Prostate gland (tissue), 2 donors: ENCODE measurements around the gene PIP4P1. TPM values are rescaled to one million over a fixed set of nuclear protein-coding genes. Genes with fewer than 3 reads are reported as not detected.

Experiments used
- DNase-seq: peaks from one replicate; pipeline ENCODE4 v3.0.0-alpha.2; 2019; ENCODE audit warnings: low spot score
- H3K27ac ChIP-seq, 2 donors: fragments of 200-600 bp; sonication (generic); 2 replicates each; pipeline ENCODE4 v1.5.1; 2017 to 2019
- H3K27me3 ChIP-seq: fragments of 200-600 bp; sonication (generic); replicated peaks from 2 replicates; pipeline ENCODE4 v1.5.1; 2019; ENCODE audit not compliant: insufficient read depth
- H3K36me3 ChIP-seq, 2 donors: fragments of 200-600 bp; sonication (generic); 1 replicate in 1 of 2; 2 replicates in 1 of 2; pipeline versions ENCODE4 v1.5.1 to v1.8.1; 2017 to 2019
- H3K4me1 ChIP-seq: fragments of 200-600 bp; sonication (generic); replicated peaks from 2 replicates; pipeline ENCODE4 v1.5.1; 2019
- H3K4me3 ChIP-seq, 2 donors: fragments of 200-600 bp; sonication (generic); 2 replicates each; pipeline ENCODE4 v1.5.1; 2017 to 2019
- H3K9me3 ChIP-seq: fragments of 200-600 bp; sonication (generic); 2 replicates; pipeline ENCODE4 v1.5.1; 2017
- POLR2A ChIP-seq: fragments of 450-650 bp; IDR thresholded peaks from one replicate; pipeline ENCODE4 v1.6.1; 2016; ENCODE audit warnings: antibody characterized with exemption, mild to moderate bottlenecking
- POLR2AphosphoS5 ChIP-seq: sonication (generic); formaldehyde crosslinking; IDR thresholded peaks from one replicate; pipeline ENCODE4 v1.6.1; 2017; ENCODE audit warnings: antibody characterized with exemption
- WGBS: methylation state at CpG from one replicate; pipeline ENCODE4 v1.1.5; 2018; 5-methylcytosine and 5-hydroxymethylcytosine counted together
- intact Hi-C: fragments of 100-400 bp; cut with DNase I; formaldehyde crosslinking; loops from one replicate; pipeline ENCODE4 v1.14.2; 2022
- total RNA-seq, 2 donors: library from RNA; depleted of rRNA; stranded (reverse); fragments of >200 nt; gene quantifications; one replicate each; pipeline ENCODE4 v1.1.0, GENCODE V29; 2016
- TF ChIP-seq, protein P1 (sequence below), 4 experiments: fragments of 200-600 bp in 2 of 4; fragments of 450-650 bp in 2 of 4; sonication (generic) in 2 of 4; IDR thresholded peaks; 1 replicate in 3 of 4; 2 replicates in 1 of 4; pipeline ENCODE4 v1.5.1; 2016 to 2019; ENCODE audit warnings: antibody characterized with exemption in 4 of 4, mild to moderate bottlenecking in 2 of 4, moderate library complexity in 2 of 4

Gene PIP4P1
- total RNA-seq, 2 donors from 2014 or later: 24.8 to 37.8 TPM

DNA sequence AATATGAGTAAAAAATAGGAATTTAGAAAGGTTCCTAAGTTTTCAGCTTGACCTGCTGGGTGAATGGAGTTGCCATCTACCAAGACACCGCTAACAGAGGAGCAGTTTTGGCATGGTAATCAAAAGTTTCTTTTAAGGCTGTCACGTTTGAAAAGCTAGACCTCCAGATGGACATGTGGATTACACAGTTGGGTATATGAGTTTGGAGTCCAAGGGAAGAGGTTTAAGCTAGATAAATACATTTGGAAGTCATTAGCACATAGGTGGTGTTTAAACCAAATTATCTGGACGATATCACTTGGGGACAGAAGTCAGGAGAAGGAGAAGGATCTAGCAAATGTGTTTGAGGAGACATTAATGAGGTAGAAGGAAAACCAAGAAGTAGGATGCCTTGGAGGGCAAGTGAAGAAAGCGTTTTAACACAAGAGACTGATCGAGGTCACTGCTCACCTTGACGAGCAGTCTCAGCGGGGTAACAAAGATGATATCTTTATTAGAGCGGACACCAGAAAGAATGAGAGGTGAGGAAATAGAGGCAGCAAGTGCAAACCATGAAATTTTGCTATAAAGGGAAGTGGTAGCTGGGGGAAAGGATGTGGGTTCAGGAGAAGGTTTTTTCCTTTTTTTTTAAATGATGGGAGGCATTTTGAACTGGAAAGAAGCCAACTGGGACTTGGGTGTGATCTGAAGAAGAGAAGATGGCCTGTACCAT lies 25.6 kb upstream of the PIP4P1 start:
- H3K27me3 ChIP-seq: no peaks in the 10 kb centered on the region
- no peak overlapping the region for H3K27ac ChIP-seq
- H3K36me3 ChIP-seq: no peaks in the 10 kb centered on the region
- DNase-seq: no peak
- no peaks in the 10 kb centered on the region for H3K9me3 ChIP-seq
- intact Hi-C loops: no loop called here
- H3K4me3 ChIP-seq: no peak overlapping the region
- WGBS: 64% methylated on average over 8 of the region's 8 CpGs
- no peaks in the 10 kb centered on the region for H3K4me1 ChIP-seq
- TF ChIP-seq, protein P1, sequence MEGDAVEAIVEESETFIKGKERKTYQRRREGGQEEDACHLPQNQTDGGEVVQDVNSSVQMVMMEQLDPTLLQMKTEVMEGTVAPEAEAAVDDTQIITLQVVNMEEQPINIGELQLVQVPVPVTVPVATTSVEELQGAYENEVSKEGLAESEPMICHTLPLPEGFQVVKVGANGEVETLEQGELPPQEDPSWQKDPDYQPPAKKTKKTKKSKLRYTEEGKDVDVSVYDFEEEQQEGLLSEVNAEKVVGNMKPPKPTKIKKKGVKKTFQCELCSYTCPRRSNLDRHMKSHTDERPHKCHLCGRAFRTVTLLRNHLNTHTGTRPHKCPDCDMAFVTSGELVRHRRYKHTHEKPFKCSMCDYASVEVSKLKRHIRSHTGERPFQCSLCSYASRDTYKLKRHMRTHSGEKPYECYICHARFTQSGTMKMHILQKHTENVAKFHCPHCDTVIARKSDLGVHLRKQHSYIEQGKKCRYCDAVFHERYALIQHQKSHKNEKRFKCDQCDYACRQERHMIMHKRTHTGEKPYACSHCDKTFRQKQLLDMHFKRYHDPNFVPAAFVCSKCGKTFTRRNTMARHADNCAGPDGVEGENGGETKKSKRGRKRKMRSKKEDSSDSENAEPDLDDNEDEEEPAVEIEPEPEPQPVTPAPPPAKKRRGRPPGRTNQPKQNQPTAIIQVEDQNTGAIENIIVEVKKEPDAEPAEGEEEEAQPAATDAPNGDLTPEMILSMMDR (IDR thresholded peaks at IDR 0.05): no peak
- TF ChIP-seq POLR2A: no peak

DNA sequence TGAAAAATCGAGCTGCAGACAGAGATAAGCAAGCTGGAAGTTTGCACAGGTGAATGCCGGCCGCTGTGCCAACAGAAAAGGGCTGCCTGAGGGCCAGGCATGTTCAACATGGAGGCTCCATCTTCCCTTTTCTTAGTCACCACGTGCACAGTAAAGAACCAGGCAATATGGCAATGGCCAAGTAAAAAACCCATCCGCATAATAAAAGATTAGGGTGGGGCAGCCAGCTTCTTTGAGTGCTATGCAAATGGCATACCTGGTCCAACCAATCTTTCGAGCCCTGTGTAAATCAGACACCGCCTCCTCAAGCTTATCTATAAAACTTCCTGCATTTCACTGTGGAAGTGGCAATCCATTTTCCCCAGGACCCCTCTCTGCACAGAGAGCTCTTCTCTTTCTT lies 24.7 kb upstream of the PIP4P1 start:
- Histone ChIP-seq H3K9me3 (no peaks in the 10 kb centered on the region), H3K4me1 (no peaks in the 10 kb centered on the region), H3K36me3 (no peaks in the 10 kb centered on the region), H3K4me3 (no peak overlapping the region), H3K27ac (no peak overlapping the region), H3K27me3 (no peaks in the 10 kb centered on the region)
- intact Hi-C loops: no loop called here
- DNase-seq: no peak
- TF ChIP-seq POLR2AphosphoS5 (no peak), POLR2A (no peak)
- TF ChIP-seq, protein P1 (IDR thresholded peaks at IDR 0.05): no peak
- 52% methylated on average over 7 of the region's 7 CpGs for WGBS

DNA sequence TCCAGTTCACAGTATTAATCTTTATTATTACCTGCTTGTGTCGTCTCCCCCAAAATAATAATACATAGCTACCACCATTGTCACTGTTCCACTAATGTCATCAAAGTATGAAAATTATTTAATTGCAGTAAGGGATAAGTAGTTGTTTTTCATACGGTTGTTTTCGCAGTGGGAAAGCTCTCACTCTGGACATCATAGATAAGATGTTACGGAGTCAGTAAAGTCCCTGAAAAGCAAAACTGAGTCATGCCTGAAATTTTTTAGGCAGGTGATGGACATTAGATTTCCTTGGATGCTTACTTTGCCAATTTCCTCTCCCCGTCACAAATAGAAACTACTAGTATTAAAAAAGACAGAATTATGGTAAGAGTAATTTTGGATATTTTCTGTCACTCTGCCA lies 21.1 kb upstream of the PIP4P1 start:
- Histone ChIP-seq H3K27ac (no peak overlapping the region), H3K36me3 (no peaks in the 10 kb centered on the region), H3K4me1 (no peaks in the 10 kb centered on the region), H3K27me3 (no peaks in the 10 kb centered on the region), H3K4me3 (no peak overlapping the region), H3K9me3 (no peaks in the 10 kb centered on the region)
- WGBS: 79% methylated on average over 5 of the region's 5 CpGs
- no peak for DNase-seq
- intact Hi-C loops: no loop called here
- TF ChIP-seq POLR2AphosphoS5 (no peak), POLR2A (no peak)
- TF ChIP-seq, protein P1 (IDR thresholded peaks at IDR 0.05): no peak

DNA sequence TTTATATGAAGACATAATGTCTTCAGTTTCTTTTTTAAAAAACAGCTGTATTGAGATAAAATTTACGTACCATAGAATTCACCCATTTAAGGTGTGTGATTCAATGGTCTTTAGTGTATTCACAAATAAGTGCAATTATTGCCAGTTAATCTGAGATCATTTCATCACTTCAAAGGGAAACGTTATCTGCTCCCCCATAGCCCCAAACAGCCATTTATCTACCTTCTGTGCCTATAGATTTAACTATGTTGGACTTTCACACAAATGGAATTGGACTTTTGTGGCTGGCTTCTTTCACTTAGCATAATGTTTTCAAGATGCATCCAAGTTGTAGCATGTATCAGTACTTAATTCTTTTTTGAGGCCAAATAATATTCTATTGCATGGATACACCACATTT lies 17.7 kb upstream of the PIP4P1 start:
- WGBS: 87% methylated on average over 2 of the region's 2 CpGs
- Histone ChIP-seq H3K9me3 (no peaks in the 10 kb centered on the region), H3K27me3 (no peaks in the 10 kb centered on the region), H3K4me1 (no peaks in the 10 kb centered on the region), H3K36me3 (no peaks in the 10 kb centered on the region), H3K27ac (no peak overlapping the region), H3K4me3 (no peak overlapping the region)
- DNase-seq: no peak
- intact Hi-C loops: no loop called here
- TF ChIP-seq, protein P1 (IDR thresholded peaks at IDR 0.05): no peak
- no peak for TF ChIP-seq POLR2AphosphoS5
- no peak for TF ChIP-seq POLR2A

DNA sequence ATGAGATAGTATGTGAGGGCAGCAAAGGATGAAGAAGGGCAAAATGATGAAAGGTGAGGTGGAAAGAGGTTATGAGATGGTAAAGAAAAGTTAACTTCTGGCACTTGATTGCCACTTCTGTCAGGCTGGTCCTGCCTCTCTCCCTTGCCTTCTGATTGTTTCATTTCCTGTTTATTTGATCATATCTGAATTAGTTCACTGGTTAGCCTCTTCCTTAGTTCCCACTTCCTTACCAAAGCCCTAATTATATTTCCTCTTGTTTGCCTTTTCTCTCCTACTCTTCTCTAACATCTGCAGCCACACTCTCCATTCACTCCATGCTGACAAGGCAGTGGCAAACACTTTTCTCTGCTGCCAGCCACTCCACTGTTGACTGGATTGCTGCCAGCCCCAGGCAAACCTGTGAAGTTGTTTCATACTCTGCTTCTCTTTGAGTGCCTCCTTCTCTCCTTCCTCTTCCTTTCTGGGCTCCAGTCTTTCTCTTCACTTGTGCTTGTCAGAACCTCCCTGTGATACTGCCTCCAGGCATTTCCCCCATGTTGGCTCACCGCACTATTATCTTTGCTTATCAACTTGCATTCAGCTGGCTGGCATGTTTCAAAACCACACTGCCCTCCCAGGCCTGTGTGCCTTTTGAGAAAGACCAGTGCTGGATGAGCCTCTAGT lies 16.1 kb upstream of the PIP4P1 start:
- H3K4me1 ChIP-seq: no peaks in the 10 kb centered on the region
- H3K9me3 ChIP-seq: no peaks in the 10 kb centered on the region
- H3K27me3 ChIP-seq: no peaks in the 10 kb centered on the region
- no peak overlapping the region for H3K4me3 ChIP-seq
- no peak for DNase-seq
- H3K36me3 ChIP-seq: no peaks in the 10 kb centered on the region
- no peak overlapping the region for H3K27ac ChIP-seq
- WGBS: 67% methylated on average over 1 of the region's 1 CpG
- intact Hi-C loops: no loop called here
- TF ChIP-seq, protein P1 (IDR thresholded peaks at IDR 0.05): no peak
- TF ChIP-seq POLR2AphosphoS5: no peak
- TF ChIP-seq POLR2A: no peak
